Hematopoietic multipotent progenitor cell treated with erythropoietin and hydrocortisone succinate and interleukin-3 and kit ligand, for 15 days (in vitro differentiated cells): ENCODE data around the gene DEDD2.
A peak's percentile ranks its signal among the peaks of the same experiment; 100 is the strongest.

Experiments used
- DNase-seq: peaks from one replicate; pipeline ENCODE4 v3.0.0-alpha.2; 2015; ENCODE audit warnings: low spot score

The DEDD2 gene

DNA sequence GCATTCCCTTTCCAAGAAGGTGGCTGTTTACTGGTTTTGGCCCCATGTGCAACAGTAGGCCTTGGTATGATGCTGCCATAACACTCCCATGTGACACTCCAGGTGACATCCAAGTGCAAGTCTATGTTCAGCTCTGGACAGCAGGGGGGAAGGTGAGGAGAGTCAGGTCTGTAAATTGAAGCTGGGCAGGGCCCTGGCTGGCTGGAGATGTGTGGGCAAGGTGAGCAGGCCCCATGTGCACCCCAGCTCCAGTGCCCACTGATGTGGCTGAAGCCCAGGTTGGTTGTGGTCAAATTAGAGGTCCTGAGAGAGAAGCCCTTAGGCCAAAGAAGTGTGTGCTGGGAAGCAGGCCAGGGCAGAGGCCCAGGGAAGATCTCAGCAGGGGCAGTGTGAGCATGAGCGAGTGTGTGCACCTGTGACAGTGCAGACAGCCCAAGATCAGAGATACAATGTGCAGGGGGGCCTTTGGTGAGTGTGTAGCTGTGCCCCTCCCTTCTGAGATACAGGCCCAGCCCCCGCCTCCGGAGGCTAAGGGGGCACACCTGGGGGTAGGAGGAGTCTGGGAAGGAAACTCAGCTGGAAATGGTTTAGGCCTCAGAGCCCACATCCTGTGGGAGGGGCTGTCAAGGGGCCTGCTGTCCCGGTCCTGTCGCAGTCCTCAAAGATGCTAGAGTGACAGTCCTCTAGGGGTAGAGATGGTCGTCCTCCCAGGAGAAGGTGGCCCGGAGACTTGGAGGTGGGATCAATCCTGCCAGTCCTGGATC is 18.6 kb downstream of the DEDD2 start:
- DNase-seq, result no peak

DNA sequence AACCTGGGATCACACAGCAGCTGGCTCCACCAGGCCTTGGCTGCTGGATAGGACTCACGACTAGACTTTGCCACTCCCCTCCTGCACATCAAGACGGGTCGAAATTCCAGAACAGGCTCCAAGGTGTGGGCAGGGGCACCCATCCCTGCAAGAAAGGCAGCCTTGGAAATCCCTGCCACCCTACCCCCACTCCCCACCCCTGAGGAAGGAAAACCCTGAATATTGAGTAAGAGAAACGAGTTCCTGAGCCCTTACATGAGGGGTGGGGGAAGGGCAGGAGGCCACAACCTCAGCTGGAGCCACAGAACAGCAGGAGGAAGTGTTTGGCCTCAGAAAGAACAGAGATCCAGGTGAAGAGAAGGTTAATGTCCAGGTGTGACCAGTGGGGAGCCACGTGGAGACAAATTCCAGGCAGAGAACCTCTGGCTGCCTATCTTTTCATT is 20.1 kb downstream of the DEDD2 start:
- no peak for DNase-seq

DNA sequence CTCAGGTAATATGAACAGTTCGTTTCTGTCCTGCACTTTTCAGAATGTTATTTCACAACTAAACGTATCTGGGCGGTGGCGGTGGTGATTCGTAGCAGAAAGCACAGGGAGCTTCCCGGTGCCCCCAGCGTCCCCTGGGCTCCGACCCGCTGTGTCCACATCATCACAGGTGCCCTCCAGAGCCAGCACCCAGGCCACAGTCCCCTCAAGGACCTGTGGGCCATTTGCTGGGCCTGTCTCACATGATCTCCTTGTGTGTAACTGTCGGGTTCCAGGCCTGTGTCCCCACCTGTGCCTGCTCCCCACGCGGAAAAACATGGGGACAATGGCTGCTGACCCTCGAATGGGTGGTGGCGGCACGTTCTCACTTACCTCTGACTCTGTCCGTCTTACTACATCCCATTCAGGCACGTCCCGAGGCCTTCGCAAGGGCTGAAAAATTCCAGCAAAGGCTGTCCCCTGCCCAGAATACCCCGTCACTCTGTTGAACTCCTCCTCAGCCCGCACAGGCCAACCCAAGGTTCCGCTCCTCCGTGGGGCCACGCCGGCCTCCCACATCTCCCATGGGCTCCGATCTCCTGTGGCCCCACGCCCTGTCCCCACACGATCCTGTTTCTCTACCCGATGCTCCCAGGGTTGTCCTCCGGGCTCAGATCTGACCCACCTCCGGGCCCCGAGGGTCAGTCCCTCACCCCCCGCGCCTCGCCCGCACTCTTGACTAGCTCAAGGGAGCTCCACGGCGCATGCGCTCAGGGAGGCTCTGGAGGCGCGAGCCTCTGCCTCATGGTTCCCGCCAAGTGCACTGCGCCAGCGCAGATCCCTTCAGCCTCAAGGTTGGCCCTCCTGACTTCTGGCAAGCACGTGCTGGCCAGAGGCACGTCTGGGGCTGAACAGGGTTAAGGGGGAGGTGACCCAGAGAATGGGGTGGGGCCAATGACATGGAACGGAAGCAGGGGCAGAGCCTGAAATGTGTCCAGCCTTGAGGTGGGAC is 21.2 kb downstream of the DEDD2 start:
- DNase-seq, result no peak

DNA sequence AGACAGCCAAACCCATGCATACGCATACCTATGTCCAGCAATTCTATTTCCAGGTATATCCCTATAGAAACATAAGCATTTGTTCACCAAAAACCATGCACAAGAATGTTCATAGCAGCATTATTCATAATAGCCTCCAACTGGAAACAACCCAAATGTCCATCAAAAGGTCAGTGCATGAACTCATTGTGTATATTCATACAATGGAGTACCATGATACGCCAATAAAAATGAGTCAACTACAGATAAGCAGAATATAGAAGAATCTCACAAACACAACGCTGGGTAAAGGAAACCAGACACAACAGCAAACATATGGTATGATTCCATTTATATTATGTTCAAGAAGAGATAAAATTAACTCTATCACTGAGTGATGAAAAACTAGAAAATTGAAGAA is 23.8 kb downstream of the DEDD2 start:
- DNase-seq, result no peak

DNA sequence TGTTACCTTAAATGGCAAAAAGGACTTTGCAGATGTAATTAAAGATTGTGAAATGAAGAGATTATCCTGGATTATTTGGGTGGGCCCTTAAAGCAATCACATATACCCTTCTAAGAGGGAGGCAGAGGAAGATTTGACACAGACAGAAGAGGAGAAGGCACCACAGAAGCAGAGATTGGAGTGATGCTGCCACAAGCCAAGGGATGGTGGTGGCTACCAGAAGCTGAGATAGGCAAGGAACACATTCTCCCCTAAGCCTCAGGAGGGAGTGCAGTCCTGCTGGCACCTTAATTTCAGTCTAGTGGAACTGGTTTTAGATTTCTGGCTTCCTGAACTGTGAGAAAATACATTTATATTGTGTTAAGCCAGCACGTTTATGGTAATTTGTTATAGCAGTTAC is 24.2 kb downstream of the DEDD2 start:
- DNase-seq, result no peak

DNA sequence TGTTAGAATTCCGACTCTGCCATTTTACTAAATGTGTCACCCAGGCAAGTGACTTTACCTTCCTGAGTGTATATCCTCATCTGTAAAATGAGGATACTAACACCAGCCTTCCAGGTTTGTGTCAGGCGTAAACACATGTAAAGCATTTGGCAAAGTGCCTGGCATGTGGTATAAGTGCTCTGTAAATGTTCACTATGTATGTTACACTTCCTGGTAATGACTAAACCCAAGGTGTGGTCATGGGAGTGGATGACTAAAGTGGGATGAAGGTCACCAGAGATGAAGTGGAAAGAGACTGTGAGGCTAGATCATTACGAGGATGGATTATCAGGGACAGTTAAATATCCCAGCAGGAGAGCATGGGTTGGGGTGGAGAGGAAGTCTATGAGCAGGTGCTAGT is 25.6 kb downstream of the DEDD2 start:
- DNase-seq, result peak; percentile 33

DNA sequence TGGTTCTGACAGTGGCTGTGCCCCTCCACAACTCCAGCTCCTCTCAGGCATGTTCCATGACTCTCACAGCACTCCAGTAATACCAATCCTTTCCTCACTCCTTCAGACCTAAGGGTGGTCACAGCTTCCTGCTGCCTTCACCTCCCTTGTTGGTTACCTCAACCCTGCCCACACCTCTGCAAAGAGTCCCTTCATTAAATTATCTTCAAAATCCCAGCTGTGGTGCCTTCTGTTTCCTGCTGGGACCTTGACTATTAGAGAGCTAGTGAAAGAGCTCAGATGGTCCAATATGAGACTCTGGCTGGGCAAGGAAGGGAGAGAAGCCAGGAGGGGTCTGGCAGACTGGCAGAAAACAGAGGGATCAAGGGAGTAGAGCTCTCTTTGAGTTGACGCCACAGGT is 26.1 kb downstream of the DEDD2 start:
- DNase-seq, result no peak

DNA sequence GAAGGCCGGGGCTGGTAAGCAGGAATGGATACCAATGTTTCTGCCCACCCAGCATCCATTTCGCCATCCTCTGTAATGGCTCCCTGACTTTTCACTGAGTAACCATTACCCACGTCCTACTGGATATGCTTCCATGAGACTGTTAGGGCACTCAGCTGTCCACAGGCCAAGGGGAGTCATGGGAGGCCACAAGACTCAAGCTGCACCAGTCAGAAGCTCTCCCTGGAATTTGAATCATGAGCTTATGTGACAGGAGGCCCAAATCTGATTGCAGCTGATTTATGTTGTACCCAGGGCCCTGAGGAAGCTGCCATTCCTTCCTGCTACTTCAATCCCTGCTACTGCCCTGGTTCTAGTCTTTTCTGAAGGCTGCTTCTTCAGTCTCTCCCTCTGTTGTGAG is 28.3 kb downstream of the DEDD2 start:
- DNase-seq, result no peak

DNA sequence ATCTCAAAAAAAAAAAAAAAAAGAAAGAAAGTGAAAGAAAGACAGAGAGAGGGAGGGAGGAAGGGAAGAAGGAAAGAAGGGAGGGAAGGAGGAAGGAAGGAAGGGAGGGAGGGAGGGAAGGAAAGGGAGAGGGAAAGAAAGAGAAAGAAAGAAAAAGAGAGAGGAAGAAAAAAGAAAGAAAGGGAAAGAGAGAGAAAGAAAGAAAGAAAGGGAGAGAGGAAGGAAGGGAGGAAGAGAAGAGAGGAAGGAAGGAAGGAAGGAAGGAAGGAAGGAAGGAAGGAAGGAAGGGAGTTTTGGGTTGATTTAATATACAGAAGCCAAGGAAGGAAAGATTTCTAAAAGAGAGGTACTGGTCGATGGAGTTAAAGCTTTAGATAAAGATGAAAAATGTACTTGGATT is 28.8 kb downstream of the DEDD2 start:
- DNase-seq, result no peak

DNA sequence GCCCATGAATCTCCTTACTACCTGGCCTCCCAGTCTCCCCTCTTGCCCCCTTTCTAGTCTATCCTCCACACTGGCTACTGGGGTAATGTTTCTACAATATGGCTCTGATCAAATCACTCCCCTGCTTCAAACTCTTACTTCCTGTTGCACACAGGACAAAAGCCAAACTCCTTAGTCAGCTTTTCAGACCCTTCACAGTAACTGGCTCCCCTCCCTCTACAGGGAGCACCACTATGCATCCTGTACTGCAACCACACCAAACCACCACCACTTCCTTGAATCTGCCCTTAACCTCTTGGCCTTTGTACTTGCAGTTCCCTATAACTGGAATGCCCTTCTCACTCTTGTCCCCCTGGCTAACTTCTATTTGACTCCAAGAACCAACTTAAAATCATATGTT is 32.2 kb downstream of the DEDD2 start:
- DNase-seq, result no peak

DNA sequence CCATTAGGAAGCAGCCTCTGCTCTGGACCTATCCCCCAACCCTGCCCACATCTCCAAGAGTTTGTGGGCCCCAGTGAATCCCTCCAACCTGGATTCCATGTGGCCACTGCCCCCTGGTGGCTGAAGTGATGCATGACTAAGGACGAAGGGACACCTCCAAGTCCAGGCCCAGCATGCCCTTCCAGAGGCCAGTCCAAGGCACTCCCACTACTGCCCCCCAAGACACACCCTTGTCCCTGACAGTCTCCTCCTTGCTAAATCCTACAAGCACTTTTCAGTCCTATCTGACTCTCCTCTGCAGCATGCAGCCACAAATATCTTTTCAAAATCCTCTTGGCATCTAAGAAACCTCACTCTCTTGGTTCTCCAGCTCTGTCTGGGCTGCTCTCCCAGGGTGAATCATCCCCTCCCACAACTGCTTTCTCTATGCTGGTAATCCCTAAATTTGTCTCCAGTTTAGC is 33.0 kb downstream of the DEDD2 start:
- peak; percentile 80 for DNase-seq

DNA sequence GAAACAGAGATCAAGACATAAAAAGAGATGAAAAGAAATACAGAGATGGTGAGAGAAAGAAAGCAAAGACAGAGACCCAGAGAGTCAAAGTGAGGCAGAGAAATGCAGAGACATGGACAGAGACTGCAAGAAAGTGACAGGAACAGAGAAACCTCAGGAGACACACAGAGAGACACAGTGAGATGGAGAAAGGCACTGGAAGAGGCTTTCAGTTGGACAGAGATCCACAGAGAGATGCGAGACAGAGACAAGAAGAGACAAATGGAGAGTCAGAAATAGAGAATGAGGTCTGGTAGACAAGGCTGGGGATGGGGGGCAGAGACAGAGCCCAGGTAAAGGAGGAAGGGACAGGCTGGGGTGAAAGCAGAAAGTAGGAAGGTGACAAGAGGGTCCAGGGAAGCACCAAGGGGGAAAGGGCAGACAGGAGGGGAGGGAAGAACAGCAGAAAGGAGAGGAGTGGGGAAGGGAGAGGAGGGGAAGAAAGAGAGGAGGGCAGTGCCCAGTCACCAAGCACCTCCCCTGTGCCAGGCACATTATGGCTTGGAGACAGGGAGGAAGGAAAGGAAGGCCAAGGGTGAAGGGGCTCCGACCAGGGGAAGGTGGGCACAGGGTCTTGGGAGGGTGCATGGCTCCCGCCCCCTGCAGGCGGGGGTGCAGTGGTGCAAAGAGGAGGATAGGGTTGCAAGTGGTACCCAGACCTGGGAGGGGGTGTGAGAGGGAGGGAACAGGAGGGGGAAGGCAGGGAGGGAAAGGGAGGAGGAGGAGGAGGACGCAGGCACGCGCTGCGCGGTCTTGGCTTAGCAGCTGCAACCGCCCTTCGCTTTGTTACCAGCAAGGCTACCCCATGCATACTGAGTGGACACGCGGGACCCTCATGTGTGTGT is 38.4 kb downstream of the DEDD2 start:
- DNase-seq, result no peak

DNA sequence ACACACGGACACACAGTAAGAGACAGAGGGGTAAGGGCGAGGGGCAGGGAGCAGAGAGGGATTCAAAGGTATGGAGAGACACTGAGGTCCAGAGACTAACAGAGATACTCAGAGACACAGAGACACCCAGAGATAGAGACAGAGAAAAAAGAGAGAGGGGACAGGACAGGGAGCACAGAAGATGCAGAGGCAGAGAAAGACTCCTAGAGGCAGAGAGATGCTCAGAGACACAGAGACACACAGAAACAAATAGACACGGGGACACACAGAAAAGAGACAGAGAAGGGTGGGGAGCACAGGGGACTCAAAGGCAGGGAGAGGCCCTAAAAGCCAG is 39.8 kb downstream of the DEDD2 start:
- DNase-seq, result no peak

DNA sequence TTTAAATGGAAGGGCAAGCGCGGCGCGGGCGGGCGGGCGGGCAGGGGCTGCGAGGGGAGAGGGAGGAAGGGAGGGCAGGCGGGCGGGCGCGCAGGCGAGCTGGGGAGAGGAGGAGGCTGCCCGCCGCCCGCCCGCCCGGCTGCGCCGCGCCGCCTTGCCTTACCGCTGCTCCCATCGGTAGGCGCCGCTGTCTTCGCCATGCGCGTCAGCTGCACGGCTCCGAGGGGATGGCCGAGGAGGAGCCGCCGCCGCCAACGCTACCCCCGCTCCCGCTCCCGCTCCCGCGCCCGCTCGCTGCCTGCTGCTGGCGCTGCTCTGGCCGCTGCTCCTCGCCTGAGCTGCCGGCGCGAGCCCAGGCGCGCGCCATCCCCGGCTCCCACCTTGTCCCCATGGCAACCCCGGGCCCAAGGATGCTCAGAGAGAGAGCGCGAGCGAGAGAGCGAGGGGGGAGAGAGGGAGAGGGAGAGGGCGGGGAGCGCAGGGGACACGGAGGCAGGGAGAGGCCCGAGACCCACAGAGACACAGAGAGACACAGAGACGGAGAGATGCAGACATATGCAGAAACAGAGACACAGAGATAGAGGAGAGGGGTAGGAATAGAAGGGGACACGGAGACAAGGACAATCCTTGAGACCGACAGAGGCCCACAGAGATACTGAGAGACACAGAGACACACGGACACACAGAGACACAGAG is 40.3 kb downstream of the DEDD2 start:
- DNase-seq, result no peak

DNA sequence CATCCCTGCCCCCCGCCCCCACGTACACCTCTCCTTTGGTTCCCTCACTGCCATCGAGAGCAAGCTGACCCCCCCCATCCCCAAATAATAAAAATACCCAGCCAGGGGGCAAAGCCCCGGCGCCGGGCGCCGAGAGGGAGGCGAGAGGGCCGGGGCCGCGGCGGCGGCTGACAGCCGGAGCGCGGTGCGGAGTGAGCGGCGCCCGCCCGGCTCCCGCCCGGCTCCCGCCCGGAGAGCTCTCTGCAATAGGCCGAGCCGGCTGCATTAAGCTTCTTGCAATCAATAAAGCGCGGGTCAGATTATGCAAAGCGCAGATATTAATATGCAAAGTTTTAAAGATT is 40.9 kb downstream of the DEDD2 start:
- DNase-seq, result no peak

DNA sequence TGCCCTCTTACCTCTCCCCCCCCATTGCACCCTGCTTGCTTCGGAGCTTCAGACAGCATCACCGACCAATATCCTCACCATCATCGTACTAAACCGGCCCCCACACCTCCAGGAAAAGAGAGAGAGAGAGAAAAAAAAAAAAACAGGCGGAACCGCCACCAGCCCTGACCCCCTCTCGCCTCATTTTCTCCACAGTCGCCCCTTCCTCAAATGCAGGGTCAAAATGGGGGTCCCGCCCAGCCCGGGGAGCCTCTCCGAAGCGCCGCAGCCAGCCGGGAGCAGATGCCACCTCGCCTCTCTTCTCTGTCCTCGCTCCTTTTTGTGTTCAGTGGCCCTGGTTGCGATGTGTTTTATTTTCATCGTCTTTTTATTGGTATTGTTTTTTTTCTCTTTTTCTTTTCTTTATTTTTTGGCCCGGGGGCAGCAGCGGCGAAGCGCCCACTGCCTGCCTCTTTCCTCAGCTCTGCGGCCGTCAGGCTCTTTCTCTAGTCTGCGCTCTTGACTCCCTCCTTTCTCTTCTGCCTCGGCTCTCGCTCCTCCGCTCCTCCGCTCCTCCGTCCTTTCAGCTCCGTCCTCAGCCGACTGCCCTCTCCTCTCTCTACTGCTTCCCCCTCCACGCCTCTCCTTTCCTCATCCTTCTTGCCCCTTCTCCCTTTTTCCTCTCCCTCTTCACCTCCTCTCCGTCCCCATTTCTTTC is 41.4 kb downstream of the DEDD2 start:
- no peak for DNase-seq

DNA sequence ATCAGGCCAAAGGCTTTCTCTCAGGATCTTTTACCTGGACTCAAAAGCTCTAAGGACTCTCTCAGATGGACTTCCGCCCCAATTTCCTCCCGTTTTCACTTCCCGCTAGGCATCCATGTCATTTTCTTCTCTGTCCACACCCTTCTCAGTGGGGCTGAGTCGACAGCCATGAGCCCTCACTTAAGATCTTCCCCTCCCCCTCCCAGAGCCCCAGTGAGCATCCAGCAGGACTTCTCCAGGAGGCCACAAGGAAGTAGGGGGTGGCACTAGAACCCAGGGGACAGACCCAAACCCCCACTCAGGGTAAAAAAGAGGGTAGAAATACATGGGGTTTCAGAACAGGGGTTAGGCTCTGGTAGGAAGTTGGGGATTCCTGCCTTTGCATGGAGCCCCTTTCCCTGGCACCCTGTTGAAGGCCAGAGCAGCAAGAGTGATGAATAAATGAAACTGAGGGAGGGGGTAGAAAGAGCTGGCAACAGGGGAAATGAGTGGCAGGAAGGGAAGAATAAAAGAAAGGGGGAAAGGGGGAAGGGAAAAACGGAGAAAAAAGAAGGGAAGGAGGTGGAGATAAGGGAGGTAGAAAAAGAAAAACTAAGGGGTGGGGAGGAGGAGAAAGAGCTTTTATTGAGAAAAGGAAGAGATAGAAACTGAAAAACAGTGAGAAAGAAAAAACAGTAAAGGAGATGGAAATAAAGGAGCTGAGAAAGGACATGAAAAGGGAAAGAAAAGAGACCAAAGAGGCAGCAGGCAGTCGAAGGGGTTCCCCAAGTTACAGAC is 42.3 kb downstream of the DEDD2 start:
- DNase-seq, result no peak

DNA sequence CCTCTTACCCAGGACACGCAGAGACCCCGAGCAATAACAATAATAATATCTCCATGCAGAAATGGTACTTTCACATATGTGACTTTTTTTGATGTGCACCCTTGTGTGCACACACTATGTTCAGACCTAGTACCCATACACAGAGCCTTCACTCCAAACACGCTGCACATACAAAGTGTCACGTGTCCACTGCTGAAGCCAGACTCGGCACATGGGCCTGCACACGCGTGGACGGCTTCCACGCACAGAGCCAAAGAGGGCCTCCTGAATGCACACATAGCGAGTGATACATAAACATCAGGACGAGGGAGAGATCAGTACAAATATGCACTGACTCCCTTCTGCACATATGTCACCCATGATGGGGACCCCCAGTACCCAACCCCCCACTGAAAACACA is 43.3 kb downstream of the DEDD2 start:
- DNase-seq, result no peak

DNA sequence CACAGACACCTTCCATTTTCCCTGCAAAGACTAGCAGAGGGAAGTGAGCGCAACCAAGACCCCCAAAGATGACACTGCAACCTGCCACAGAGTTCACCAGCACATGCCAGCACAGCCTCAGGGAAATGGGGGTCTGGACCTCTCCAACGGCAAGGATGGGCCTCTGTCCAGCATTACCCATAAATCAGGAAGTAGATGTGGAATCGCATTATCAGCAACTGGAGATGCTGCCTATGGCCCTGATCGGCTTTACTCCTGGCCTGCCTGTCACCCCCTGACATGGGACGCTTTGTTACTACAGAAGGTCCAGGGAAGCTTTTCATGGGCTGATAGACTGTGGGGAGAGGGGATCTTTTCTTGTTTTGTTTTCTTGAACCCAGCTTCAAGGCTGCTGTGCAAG is 43.8 kb downstream of the DEDD2 start:
- DNase-seq, result no peak

DNA sequence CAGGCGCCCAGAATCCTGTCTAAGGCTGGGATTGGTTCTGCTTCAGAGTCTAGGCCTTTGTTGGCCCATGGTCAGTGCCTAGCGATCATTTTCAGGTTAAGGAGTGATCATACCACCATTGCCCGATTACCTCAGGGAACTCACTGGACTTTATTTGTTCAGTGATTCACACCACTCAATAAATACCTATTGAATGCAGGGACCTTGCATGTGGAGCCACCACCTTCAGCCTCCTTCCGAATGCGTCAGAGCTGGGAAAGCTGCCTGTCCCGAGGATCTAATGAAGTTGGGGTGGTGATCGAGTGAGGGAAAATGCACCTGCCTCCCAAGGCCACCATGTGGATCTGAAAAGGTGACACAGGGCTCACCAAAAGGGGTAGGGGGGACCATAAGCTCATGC is 45.2 kb downstream of the DEDD2 start:
- no peak for DNase-seq
